LoVo (cell line): ENCODE data around the gene C11orf24.
"Not testable (repeated sequence)": the region's sequence is repeated elsewhere in the genome, so short reads cannot be mapped to it uniquely, and the experiment has no call there.

ENCODE experiments used
- DNase-seq: peaks from one replicate; pipeline ENCODE4 v3.0.0-alpha.2; 2016; ENCODE audit warnings: low spot score

C11orf24 gene

DNA sequence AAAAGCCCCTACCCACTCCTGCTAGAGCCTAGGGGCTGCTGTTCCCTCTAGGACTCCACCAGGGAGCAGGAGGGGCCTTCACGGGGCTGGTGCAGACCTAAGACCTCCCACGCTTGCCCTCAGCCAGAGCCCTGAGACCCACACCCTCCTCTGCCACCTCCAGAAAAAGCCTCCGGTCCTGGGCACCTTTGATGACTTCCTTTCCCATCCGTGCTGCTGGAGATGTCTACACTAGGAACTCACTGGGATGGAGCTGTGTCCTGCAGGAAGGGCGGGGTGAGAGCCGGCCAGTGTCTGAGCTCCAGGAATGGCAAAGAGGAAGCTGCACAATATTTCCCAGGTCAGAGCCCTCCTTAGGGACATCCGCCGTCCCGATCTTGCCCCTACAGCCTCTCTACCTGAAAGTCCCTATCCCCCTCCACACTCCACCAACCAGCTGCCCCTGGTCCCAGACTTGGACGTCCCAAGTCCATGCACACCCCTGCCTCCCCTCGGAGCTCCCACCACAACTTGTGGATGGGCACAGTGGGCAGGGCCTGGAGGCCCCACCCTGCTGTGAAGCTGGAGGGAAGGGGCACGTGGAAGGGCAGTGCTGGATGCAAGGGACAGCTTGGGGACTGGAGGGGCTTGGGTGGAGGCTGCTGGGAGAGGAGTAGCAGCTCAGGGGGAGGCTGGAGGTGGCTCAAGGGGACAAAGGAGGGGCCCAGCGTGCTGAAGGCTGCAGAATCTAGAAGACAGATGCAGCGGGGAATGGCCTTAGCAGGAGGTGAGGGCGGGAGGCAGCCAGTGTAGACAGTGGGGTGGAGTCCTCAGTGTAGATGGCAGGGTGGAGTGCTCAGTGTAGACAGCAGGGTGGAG, 27.1 kb upstream of the C11orf24 start:
- no peak for DNase-seq

DNA sequence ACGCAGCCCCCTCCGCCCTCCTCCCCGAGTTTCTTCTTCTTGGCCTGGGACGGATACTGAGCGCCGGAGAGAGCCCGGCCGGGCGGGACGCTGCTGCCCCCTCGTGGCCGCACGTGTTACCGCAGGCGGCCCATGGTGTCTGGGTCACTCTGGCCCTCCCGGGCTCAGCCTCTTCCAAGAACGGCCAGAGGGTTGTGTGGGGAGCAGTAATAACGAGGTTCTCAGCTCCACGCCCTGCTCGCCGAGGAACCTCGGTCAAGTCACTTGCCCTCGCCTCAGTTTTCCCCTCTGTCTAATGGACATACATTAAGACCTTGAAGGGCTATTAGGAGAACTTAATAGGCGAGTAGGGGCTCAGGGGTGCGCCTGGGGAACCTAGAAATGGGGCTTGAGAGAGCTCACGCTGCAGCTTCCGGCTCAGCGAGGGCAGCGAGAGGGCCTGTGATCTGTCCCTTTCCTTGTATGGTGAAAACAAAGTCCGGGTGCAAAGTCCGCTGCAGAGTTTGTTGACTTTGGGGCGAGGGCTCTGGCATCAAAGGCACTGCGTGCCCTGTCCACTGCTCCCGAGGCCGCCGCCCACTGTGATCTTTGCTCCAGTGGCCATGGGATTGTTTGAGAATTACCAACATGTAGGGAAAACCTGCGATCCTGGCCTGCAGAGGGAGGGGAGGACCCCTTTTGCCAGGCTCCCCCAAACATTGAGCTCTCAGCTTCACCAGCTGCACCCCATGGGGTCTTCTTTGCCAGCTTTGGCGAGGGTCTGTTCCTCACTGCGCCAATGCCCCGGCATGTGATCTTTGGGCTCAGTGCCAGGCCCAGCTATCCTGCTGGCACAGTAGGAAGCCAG, 26.3 kb upstream of the C11orf24 start:
- DNase-seq: peak; percentile 85

DNA sequence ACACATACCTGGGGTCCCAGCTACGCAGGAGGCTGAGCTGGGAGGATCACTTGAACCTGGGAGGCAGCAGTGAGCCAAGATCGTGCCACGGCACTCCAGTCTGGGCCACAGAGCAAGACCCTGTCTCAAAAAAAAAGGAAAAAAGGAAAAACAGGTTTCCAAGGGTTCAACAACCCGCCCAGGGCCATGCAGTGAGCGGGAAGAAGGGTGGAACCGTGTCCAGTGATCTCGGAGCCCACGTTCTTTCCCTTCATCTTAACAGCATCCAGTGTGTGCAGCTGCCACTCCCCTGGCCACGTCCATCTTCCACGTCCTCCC, 25.7 kb upstream of the C11orf24 start:
- no peak for DNase-seq

GRCh38 chr11:68297052-68297378, 25.2 kb upstream of the C11orf24 start:
- no peak for DNase-seq

DNA sequence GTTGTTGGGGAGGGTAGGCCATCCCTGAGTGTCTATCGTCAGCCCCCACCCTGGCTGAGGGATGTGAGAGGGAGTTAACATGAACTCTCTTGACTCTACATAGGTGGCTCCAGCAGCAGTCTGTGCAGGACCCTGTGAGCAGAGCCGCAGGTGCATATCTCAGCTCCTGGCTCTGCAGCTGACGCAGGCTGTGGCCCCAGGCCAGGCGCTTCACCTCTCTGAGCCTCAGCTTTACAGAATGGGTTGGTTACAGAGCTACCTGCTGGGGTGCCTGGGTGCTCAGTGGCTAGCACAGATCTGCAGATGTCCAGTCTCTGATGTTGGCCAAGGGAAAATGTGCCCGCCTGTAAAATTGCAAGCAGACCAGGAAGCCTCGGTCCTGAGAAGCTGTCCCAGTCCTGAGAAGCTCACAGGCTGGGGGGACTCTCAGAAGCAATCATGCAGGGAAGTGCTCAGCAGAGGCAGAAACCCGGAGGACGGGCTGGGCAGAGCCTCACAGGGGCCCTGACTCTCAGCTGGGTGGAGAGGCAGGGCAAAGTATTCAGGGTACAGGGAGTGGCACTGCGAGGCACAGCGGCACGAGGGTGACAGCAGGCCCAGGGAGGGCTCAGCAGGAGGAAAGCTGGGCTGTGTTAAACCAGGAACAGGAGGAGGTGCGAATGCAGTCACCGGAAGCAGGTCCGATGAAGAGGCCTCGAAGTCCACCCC, 24.7 kb upstream of the C11orf24 start:
- no peak for DNase-seq

DNA sequence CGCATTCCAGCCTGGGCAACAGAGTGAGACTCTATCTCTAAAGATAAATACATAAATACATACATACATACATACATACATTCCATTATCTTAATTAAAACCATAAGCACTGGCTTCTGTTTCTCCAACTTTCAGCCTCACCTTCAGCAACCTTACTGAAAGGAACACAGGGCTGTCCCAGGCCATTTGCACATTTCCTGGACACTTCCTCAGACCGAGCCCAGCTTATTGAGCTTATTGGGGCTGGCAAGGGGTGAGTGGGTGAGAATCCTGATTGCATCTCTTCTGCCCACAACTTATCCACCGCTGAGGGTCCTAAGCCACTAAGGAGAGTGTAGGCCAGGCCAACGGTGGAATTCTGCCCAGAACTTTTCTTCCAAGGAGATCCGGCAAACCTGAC, 24.2 kb upstream of the C11orf24 start:
- DNase-seq: no peak

- DNase-seq: no peak
Observed at GRCh38 chr11:68295271-68295670, 23.5 kb upstream of the C11orf24 start.

DNA sequence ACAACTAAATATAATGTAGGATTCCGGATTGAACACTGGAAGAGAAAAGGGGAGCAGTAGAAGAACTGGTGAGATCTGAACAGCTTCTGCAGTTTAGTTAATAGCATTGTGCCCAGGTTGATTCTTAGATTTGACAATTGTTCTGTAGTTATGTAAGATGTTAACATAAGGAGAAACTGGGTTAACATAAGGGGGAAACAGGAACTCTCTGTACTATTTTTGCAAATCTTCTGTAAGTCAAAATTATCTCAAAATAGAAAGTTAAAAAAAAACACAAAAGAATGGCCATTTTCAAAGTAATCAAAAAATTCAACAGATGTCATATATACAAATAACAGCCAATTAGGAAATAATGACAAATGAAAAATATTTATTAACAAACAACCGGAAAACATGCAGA, 21.9 kb upstream of the C11orf24 start:
- no peak for DNase-seq

GRCh38 chr11:68289456-68289855, 17.7 kb upstream of the C11orf24 start:
- DNase-seq: no peak

GRCh38 chr11:68287419-68287818, 15.6 kb upstream of the C11orf24 start:
- no peak for DNase-seq

DNA sequence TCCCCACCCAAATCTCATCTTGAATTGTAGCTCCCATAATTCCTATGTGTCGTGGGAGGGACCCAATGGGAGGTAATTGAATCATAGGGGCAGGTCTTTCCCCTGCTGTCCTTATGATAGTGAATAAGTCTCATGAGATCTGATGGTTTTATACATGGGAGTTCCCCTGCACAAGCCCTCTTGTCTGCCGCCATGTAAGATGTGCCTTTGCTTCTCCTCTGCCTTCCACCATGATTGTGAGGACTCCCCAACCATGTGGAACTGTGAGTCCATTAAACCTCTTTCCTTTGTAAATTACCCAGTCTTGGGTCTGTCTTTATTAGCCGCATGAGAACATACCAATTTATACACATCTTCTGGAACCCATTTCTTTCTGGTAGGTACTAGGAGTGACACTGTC, 12.8 kb upstream of the C11orf24 start:
- not testable (repeated sequence) for DNase-seq

DNA sequence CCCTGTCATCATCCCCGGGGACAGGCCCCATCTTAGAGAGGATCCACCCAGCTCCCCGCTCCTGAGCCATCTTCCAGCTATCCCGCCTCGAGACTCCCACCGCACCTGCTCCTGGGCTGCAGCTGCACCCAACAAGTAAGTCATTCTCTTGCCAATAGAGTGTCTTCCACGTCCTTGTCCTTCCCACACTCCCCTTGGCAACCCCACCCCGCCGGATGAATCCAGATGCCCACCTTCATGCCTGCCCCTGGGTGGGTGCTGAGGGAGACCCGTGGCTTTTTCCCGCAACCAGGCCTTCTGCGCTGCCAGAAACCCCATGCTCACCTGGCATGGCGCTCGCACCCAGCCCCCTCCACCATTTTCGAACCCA, 11.1 kb upstream of the C11orf24 start:
- DNase-seq: no peak

DNA sequence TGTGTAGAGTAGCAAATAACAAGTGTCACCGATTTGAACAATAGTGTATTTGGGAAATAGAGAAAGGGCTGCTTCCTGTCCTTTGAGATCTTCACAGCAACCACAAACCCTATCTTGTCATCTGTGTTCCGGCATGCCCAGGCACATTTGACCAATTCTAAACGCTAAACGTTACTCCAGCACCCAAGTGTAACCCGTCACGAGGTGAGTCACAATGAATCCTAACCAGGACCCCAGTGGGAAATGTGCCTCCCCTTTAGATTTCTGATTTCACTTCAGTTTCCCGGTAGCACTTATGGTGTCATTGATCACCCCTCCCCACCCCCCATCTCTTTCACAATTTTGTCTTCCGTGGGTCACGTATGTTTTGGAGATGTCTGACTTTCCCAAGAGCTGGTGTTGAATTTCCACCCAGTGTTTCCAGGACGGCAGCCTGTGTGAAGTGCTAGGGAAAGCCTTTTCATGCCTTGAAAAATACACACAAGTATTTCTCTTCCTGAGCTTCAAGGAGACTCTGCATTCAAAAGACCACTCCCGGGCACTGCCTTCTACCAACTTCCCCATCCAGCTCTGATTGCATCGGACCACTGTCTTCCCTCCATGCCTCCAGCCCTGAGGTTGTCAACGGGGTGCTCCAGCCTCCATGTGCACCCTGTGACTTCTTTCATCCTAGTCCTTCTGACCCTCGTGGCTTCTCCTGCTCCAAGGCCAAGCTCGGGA, 10.5 kb upstream of the C11orf24 start:
- DNase-seq: no peak

DNA sequence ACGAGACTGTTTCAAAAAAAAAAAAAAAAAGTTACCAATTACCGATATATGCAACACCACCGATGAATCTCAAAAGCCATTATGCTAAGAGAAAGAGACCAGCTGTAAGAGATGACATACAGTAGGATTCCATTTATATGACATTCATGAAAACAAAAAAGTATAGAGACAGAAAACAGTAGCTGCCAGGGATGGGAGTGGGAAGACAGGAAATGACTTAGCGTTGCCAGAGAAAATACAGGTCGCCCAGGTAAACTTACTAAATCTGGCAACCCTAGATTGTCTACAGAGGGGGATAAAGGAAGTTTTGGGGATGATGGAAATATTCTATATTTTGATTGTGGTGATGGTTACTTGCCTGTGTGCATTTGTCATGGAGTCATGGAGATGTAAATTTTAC, 7.9 kb upstream of the C11orf24 start:
- no peak for DNase-seq

DNA sequence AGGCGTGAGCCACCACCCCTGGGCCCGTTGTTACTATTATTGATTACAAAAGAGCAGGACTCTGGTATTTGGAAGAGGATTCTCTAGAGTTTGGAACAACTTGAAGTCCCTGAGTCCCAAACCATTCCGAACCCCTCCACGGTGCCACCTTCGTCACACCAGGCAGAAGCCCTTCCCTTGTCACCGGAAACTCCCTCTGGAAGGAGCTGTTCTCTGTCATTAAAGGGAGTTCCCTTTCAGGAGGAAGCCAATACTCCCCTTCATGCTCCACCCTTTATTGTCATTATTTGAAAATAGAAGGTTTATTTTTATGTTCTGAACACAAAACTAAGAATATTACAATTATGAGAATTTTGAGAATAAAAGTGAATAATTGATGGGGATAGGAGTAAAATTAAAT, 5.1 kb upstream of the C11orf24 start:
- DNase-seq: no peak

- no peak for DNase-seq
Observed at GRCh38 chr11:68275721-68276507, 4.1 kb upstream of the C11orf24 start.

GRCh38 chr11:68274306-68274705, 2.5 kb upstream of the C11orf24 start:
- no peak for DNase-seq

- no peak for DNase-seq
Observed at GRCh38 chr11:68273026-68273738, 1.4 kb upstream of the C11orf24 start.

DNA sequence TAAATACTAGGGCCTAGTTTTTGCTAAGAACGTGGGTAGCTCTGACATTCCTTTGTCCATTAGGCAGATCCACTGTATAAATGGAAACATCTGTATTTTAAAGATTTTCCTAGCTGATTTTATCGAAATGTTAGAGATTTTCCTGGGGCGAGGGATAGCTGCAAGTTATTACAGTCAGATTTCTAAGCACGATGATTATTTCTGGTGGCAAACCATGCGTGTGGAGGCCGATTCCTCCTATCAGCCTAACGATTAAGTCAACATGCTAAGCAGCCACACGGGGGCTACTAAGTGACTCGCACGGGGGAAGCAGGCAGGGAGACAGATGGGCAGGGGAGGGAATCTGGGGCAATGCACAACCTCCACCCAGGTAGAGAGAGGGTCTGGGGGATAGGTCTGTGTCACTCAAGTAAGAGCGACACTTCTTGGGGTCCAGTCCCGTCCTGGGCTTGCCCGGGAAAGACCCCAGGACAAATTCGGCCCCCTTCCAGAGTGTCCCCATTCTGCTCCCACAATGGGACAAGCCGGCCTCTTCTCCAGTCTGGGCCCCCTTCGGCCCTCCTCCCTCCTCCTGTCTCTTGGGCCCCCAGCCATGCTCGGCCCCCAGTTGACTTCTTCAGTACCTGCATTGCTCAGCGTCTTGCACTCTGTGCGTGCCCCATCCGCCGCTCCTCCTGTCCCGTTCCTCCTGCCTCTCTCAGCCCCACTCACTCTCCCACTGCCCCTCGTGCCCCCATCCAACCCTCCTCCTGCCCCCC, 571 bp downstream of the C11orf24 start:
- peak; percentile 77 for DNase-seq
